Endometrium (tissue), 2 donors: Measurements from ENCODE around the gene MOSPD3.
A peak's percentile ranks its signal among the peaks of the same experiment; 100 is the strongest.

Source experiments
- FAIRE-seq: peaks from 2 replicates; lab custom pipeline; 2012; peaks lifted over from hg19 to GRCh38; lab: Jason Lieb, UNC
- donor health status: control.
- donor health status: control.

MOSPD3 gene

GRCh38 chr7:100575746-100576383 is 36.5 kb upstream of the MOSPD3 start:
- no peak for FAIRE-seq

GRCh38 chr7:100576384-100576993 is 35.9 kb upstream of the MOSPD3 start:
- no peak for FAIRE-seq

- no peak for FAIRE-seq
These were observed 35.2 kb upstream of the MOSPD3 start for GRCh38 chr7:100577103-100577502.

- FAIRE-seq, result no peak
These were observed 34.8 kb upstream of the MOSPD3 start for GRCh38 chr7:100577507-100577906.

GRCh38 chr7:100578246-100579183 is 33.8 kb upstream of the MOSPD3 start:
- FAIRE-seq, result no peak

- FAIRE-seq, result peak; percentile 35
These were observed 31.7 kb upstream of the MOSPD3 start for GRCh38 chr7:100580466-100581283.

- no peak for FAIRE-seq
These were observed 30.2 kb upstream of the MOSPD3 start for GRCh38 chr7:100582041-100582579.

- no peak for FAIRE-seq
These were observed 29.7 kb upstream of the MOSPD3 start for GRCh38 chr7:100582650-100583049.

- FAIRE-seq, result no peak
These were observed 28.9 kb upstream of the MOSPD3 start for GRCh38 chr7:100583132-100584053.

- no peak for FAIRE-seq
These were observed 28.2 kb upstream of the MOSPD3 start for GRCh38 chr7:100584054-100584682.

GRCh38 chr7:100584683-100585510 is 27.4 kb upstream of the MOSPD3 start:
- no peak for FAIRE-seq

GRCh38 chr7:100585511-100586265 is 26.7 kb upstream of the MOSPD3 start, which contains the start of gene LRCH4:
Gene LRCH4, minus strand, starts transcription at chr7:100586129. Its CDS starts 29 bp downstream, at chr7:100586100.
- no peak for FAIRE-seq

- FAIRE-seq, result peak; percentile 100
These were observed 25.9 kb upstream of the MOSPD3 start, which contains the start of gene FBXO24 for GRCh38 chr7:100586266-100587025. Gene FBXO24, plus strand, starts transcription at chr7:100586328. Its CDS starts 298 bp downstream, at chr7:100586626.

- no peak for FAIRE-seq
These were observed 23.9 kb upstream of the MOSPD3 start for GRCh38 chr7:100588438-100588837.

- no peak for FAIRE-seq
These were observed 22.9 kb upstream of the MOSPD3 start for GRCh38 chr7:100589341-100589947.

- no peak for FAIRE-seq
These were observed 22.1 kb upstream of the MOSPD3 start for GRCh38 chr7:100590077-100590737.
